Osteocyte (in vitro differentiated cells): ENCODE data around the gene SLC6A19. TPM values are rescaled to one million over a fixed set of nuclear protein-coding genes. Genes with fewer than 3 reads are reported as not detected.

Source experiments
- DNase-seq: peaks from one replicate; pipeline ENCODE4 v3.0.0; 2021; ENCODE audit warnings: mixed read lengths; ENCODE audit not compliant: unreplicated experiment; ENCODE audit errors: extremely low spot score
- H3K27ac Mint-ChIP-seq: one replicate; pipeline ENCODE4 v1.8.0; 2021; ENCODE audit warnings: mild to moderate bottlenecking, mixed read lengths; ENCODE audit not compliant: unreplicated experiment
- H3K27me3 Mint-ChIP-seq: one replicate; pipeline ENCODE4 v1.8.0; 2021; ENCODE audit warnings: mixed read lengths; ENCODE audit not compliant: unreplicated experiment
- H3K36me3 Mint-ChIP-seq: one replicate; pipeline ENCODE4 v1.8.0; 2021; ENCODE audit warnings: mixed read lengths; ENCODE audit not compliant: unreplicated experiment
- H3K4me1 Mint-ChIP-seq: one replicate; pipeline ENCODE4 v1.8.0; 2021; ENCODE audit warnings: mixed read lengths; ENCODE audit not compliant: unreplicated experiment
- H3K4me3 Mint-ChIP-seq: one replicate; pipeline ENCODE4 v1.8.0; 2021; ENCODE audit warnings: mild to moderate bottlenecking, moderate library complexity, mixed read lengths; ENCODE audit not compliant: unreplicated experiment
- H3K9me3 Mint-ChIP-seq: one replicate; pipeline ENCODE4 v1.8.0; 2021; ENCODE audit warnings: mixed read lengths; ENCODE audit not compliant: unreplicated experiment
- CTCF ChIP-seq: fragments of 200-600 bp; sonication (generic); IDR thresholded peaks from 2 replicates; pipeline ENCODE4 v1.5.0; 2021; ENCODE audit warnings: antibody characterized with exemption, mild to moderate bottlenecking, moderate library complexity
- total RNA-seq: library from RNA; stranded (reverse); gene quantifications from 2 replicates; pipeline ENCODE4 v1.2.1, GENCODE V29; 2021

SLC6A19 gene
- total RNA-seq, 1 donor from 2014 or later = not detected

- Mint-ChIP-seq H3K4me1 (no peaks in the 10 kb centered on the region), H3K36me3 (no peaks in the 10 kb centered on the region), H3K27ac (no peak overlapping the region), H3K4me3 (no peak overlapping the region), H3K9me3 (no peaks in the 10 kb centered on the region), H3K27me3 (peaks cover 6% of the 10 kb centered on the region)
- no peak for TF ChIP-seq CTCF
- no peak for DNase-seq
These were observed 23.4 kb upstream of the SLC6A19 start for GRCh38 chr5:1177826-1178528.

- no peaks in the 10 kb centered on the region for H3K9me3 Mint-ChIP-seq
- no peak for TF ChIP-seq CTCF
- no peak overlapping the region for H3K4me3 Mint-ChIP-seq
- DNase-seq = no peak
- no peaks in the 10 kb centered on the region for H3K4me1 Mint-ChIP-seq
- H3K27me3 Mint-ChIP-seq = peaks cover 8% of the 10 kb centered on the region
- H3K36me3 Mint-ChIP-seq = no peaks in the 10 kb centered on the region
- no peak overlapping the region for H3K27ac Mint-ChIP-seq
These were observed 22.6 kb upstream of the SLC6A19 start for GRCh38 chr5:1178529-1179382.

DNA sequence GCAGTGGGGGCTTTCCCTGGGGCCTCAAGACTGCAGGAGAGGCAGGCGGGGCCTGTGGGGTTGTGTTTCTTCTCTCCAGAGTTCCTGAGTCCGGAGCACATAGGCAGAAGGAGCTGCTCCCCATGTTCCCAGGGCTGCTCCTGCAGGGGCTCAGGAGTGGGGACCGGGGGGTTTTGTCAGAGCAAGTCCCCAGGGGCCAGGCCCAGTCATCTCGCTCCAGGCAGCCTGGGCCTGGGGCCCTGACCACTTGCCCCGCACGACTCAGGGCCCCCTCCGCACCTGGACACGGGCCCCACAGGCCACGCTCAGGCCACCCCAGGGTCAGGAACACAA lies 22.0 kb upstream of the SLC6A19 start:
- H3K9me3 Mint-ChIP-seq = no peaks in the 10 kb centered on the region
- no peak for TF ChIP-seq CTCF
- no peaks in the 10 kb centered on the region for H3K36me3 Mint-ChIP-seq
- H3K27me3 Mint-ChIP-seq = peaks cover 8% of the 10 kb centered on the region
- no peak for DNase-seq
- no peaks in the 10 kb centered on the region for H3K4me1 Mint-ChIP-seq
- H3K4me3 Mint-ChIP-seq = no peak overlapping the region
- no peak overlapping the region for H3K27ac Mint-ChIP-seq

DNA sequence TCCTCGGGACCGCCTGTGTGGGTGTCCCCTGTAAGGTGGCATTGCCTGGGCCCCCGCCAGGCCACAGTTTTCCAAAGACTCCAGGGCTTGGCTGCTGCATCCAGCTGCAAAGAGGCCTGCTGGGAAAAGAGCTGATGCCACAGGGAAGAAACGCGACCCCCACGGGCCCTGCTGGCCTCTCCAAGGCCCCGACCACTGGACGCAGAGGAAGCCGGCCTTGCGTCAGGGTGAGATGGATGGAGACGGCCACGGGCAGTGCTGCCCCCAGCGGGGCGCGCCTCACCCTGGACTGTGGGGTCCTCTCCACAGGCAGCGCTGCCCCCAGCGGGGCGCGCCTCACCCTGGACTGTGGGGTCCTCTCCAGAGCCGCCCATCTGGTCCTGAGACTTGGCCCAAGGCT lies 21.3 kb upstream of the SLC6A19 start:
- no peak for DNase-seq
- Mint-ChIP-seq H3K9me3 (no peaks in the 10 kb centered on the region), H3K36me3 (no peaks in the 10 kb centered on the region), H3K4me3 (no peak overlapping the region), H3K27me3 (peaks cover 8% of the 10 kb centered on the region), H3K4me1 (no peaks in the 10 kb centered on the region), H3K27ac (no peak overlapping the region)
- no peak for TF ChIP-seq CTCF

GRCh38 chr5:1180841-1181271 lies 20.5 kb upstream of the SLC6A19 start:
- Mint-ChIP-seq H3K36me3 (no peaks in the 10 kb centered on the region), H3K27ac (no peak overlapping the region), H3K4me1 (no peaks in the 10 kb centered on the region), H3K9me3 (no peaks in the 10 kb centered on the region), H3K27me3 (peaks cover 13% of the 10 kb centered on the region), H3K4me3 (no peak overlapping the region)
- no peak for DNase-seq
- TF ChIP-seq CTCF = no peak
